CD4-positive, alpha-beta memory T cell (primary cell): ENCODE results near the gene OTUB2. TPM values are rescaled to one million over a fixed set of nuclear protein-coding genes. Genes with fewer than 3 reads are reported as not detected.
A peak's percentile ranks its signal among the peaks of the same experiment; 100 is the strongest.

Experiments used
- CTCF ChIA-PET: fragments of 350-600 bp; sonication (Branson Sonifier 250); formaldehyde crosslinking; loops from one replicate; lab custom pipeline; 2021; ENCODE audit warnings: inconsistent platforms; ENCODE audit not compliant: partially characterized antibody; lab: Charles Lee
- POLR2A ChIA-PET: fragments of 350-600 bp; sonication (Branson Sonifier 250); formaldehyde crosslinking; loops from one replicate; lab custom pipeline; 2021; ENCODE audit not compliant: partially characterized antibody; lab: Charles Lee
- DNase-seq, 5 donors: peaks; one replicate each; pipeline versions ENCODE4 v3.0.0 to v3.0.0-alpha.2; 2020 to 2022; ENCODE audit warnings: mixed read lengths in 1 of 5
- H3K27ac ChIP-seq: one replicate; pipeline ENCODE4 v1.7.0; 2013; ENCODE audit warnings: low read depth, low read length
- H3K27me3 ChIP-seq: 2 replicates; pipeline ENCODE4 v1.7.0; 2013; ENCODE audit warnings: mild to moderate bottlenecking, low read length, moderate library complexity; ENCODE audit not compliant: insufficient read depth
- H3K36me3 ChIP-seq: 2 replicates; pipeline ENCODE4 v1.7.0; 2013; ENCODE audit warnings: mild to moderate bottlenecking, low read length, moderate library complexity; ENCODE audit not compliant: insufficient read depth
- H3K4me1 ChIP-seq: 2 replicates; pipeline ENCODE4 v1.7.0; 2013; ENCODE audit warnings: mild to moderate bottlenecking, low read length, moderate library complexity; ENCODE audit not compliant: insufficient read depth
- H3K4me3 ChIP-seq, 2 donors: one replicate each; pipeline ENCODE4 v1.7.0; 2013; ENCODE audit warnings: low read length in 2 of 2, mild to moderate bottlenecking in 1 of 2
- H3K9me3 ChIP-seq, 2 donors: one replicate each; pipeline ENCODE4 v1.7.0; 2013; ENCODE audit warnings: low read length in 2 of 2, control low read depth in 1 of 2; ENCODE audit not compliant: control insufficient read depth in 1 of 2
- H3K27ac Mint-ChIP-seq, 7 donors: one replicate each; pipeline ENCODE4 v1.8.0; 2020 to 2021; ENCODE audit warnings: mixed read lengths in 7 of 7, mild to moderate bottlenecking in 6 of 7, inconsistent platforms in 3 of 7, moderate library complexity in 3 of 7
- H3K27me3 Mint-ChIP-seq, 2 donors: one replicate each; pipeline ENCODE4 v1.8.0; 2020 to 2021; ENCODE audit warnings: mixed read lengths in 2 of 2
- H3K36me3 Mint-ChIP-seq, 2 donors: one replicate each; pipeline ENCODE4 v1.8.0; 2020 to 2021; ENCODE audit warnings: mixed read lengths in 2 of 2, inconsistent platforms in 1 of 2, mild to moderate bottlenecking in 1 of 2
- H3K4me1 Mint-ChIP-seq, 4 donors: one replicate each; pipeline ENCODE4 v1.8.0; 2020 to 2021; ENCODE audit warnings: mixed read lengths in 4 of 4, mild to moderate bottlenecking in 1 of 4
- H3K4me3 Mint-ChIP-seq, 8 donors: one replicate each; pipeline ENCODE4 v1.8.0; 2020 to 2021; ENCODE audit warnings: mixed read lengths in 8 of 8, mild to moderate bottlenecking in 7 of 8, moderate library complexity in 6 of 8, inconsistent platforms in 3 of 8
- H3K9me3 Mint-ChIP-seq, 8 donors: one replicate each; pipeline ENCODE4 v1.8.0; 2020 to 2021; ENCODE audit warnings: mixed read lengths in 8 of 8, mild to moderate bottlenecking in 5 of 8, inconsistent platforms in 3 of 8, moderate library complexity in 1 of 8
- intact Hi-C: fragments of 100-400 bp; cut with micrococcal nuclease; formaldehyde crosslinking; loops from one replicate; pipeline ENCODE4 v1.15.1; 2023
- polyA plus RNA-seq, 2 donors: library from polyadenylated mRNA; unstranded; fragments of 300-500 nt; fragmentation: Illumina TruSeq; gene quantifications; one replicate each; pipeline ENCODE4 v1.2.3, GENCODE V29; 2021
- total RNA-seq, 2 experiments: library from RNA; stranded (reverse); gene quantifications; one replicate each; pipeline ENCODE4 v1.2.3, GENCODE V29; 2021

The OTUB2 gene
- total and polyA plus RNA-seq, 4 experiments from 2014 or later, result 0.19 to 1.1 (median 0.54) TPM

DNA sequence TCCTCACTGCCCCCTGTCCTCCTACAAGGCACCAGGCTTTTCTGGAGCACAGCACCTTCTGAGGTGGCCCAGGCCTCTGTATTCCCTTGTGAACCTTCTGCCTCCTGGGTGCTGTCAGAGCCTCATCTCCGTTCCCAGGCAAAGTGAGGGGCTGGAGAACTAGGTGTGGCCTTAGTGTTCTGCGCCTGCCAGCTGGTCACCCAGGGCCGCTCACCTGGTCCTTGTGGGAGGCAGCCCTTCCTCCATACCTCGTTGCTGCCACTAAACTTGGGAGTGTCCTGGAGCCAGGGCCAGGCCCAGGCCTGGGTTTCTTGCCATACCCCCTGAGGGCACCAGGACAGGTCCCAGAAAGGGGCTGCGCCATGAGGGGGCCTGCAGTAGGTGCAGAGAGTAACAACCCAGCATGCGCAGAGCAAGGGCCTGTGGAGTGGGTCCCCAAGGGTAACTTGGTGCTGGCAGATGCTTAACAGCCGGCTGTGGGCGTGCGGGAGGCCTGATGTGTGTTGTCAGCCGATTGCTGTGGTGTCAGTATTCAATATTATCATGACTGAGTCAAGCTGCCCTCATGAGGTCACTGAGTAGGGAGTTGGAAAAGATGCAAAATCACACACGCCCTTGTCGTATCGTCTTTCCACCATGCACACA, 17.1 kb downstream of the OTUB2 start:
- no peak for DNase-seq
- no peak overlapping the region for H3K4me3 ChIP-seq
- Mint-ChIP-seq H3K9me3 (peaks cover 0 to 4% (median 0%) of the 10 kb centered on the region in 8 donors), H3K27ac (peak overlapping the region in 6 of 7 donors; percentile 31 to 81 (median 46)), H3K4me1 (peaks cover 0 to 5% (median under 1%) of the 10 kb centered on the region in 4 donors), H3K27me3 (no peaks in the 10 kb centered on the region), H3K4me3 (no peak overlapping the region), H3K36me3 (peaks cover 22 to 35% of the 10 kb centered on the region in 2 donors)
- CTCF ChIA-PET, result interaction anchor here (1.5 to 3.7 kb wide), 2 partner anchors 8 to 137 kb away, joined by 4 to 21 read pairs; no protein-coding TSS in a partner anchor
- intact Hi-C loops, result no loop called here
- H3K9me3 ChIP-seq, result no peaks in the 10 kb centered on the region
- H3K27me3 ChIP-seq, result no peaks in the 10 kb centered on the region
- POLR2A ChIA-PET, result no interaction called here
- H3K36me3 ChIP-seq, result peaks cover 44% of the 10 kb centered on the region
- no peaks in the 10 kb centered on the region for H3K4me1 ChIP-seq
- no peak overlapping the region for H3K27ac ChIP-seq

DNA sequence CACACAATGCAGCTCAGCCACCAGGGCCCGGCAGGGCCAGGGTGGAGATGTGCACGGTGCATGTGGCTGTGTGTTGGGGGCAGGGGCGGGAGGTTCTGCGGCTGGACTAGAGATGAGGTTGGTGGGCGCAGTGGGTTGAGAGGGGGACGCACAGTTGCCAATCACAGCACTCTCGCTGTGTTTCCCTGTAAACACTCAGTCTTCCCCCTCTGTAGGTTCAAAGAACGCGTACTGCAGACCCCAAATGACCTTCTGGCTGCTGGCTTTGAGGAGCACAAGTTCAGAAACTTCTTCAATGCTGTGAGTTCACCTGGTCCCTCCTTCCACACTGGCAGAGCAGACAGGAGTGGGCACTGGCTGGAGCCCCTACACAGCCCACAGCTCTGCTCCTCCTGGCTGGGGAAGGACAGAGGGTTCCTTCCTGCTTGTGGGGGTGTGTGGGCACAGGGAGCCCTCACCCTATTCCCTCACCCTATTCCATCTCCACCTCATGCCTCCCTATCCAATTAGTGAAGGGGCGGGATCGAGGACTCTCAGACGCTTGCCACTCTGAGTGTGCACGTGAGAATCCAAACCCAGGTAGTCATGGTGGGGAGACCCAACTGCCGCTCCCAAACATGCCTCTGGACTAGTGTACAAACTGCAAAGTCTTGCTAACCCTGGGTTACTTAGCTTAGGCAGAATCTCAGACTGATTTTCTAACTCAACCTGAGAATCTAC, 17.8 kb downstream of the OTUB2 start:
- H3K27me3 ChIP-seq, result no peaks in the 10 kb centered on the region
- Mint-ChIP-seq H3K36me3 (peaks cover 23 to 41% of the 10 kb centered on the region in 2 donors), H3K4me1 (peaks cover 0 to 5% (median under 1%) of the 10 kb centered on the region in 4 donors), H3K27me3 (no peaks in the 10 kb centered on the region), H3K9me3 (peaks cover 0 to 4% (median 0%) of the 10 kb centered on the region in 8 donors), H3K27ac (peak overlapping the region in 6 of 7 donors; percentile 17 to 72 (median 46)), H3K4me3 (no peak overlapping the region)
- no peak overlapping the region for H3K27ac ChIP-seq
- no peaks in the 10 kb centered on the region for H3K9me3 ChIP-seq
- H3K36me3 ChIP-seq, result peaks cover 51% of the 10 kb centered on the region
- DNase-seq, result no peak
- ChIA-PET CTCF (interaction anchor here (1.0 to 3.7 kb wide), 3 partner anchors 8 to 89 kb away, joined by 3 to 21 read pairs (median 8); no protein-coding TSS in a partner anchor), POLR2A (no interaction called here)
- no peaks in the 10 kb centered on the region for H3K4me1 ChIP-seq
- H3K4me3 ChIP-seq, result no peak overlapping the region
- intact Hi-C loops, result no loop called here

DNA sequence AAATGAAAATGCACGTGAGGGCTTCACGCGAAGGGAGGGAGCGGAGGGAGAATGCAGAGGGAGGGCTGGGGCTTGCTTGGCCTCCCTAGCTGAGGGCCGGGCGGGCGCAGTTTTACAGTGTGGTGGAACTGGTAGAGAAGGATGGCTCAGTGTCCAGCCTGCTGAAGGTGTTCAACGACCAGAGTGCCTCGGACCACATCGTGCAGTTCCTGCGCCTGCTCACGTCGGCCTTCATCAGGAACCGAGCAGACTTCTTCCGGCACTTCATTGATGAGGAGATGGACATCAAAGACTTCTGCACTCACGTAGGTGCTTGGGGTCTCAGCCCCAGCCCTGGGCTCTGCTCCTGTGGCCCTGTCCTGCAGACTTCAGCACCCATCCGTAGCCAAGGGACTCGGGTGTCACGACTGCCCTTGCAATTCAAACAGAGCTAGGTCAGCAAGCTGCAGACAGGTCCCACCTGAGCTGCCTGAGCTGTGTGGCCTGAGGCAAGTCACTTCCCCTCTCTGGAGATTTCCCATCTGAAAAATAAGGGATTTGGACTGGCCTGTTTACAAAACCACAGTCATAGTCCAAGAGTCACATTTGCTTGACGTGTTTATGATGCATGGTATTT, 18.4 kb downstream of the OTUB2 start:
- no peaks in the 10 kb centered on the region for H3K27me3 ChIP-seq
- no peak overlapping the region for H3K27ac ChIP-seq
- DNase-seq, result no peak
- Mint-ChIP-seq H3K4me3 (no peak overlapping the region), H3K27ac (peak overlapping the region in 3 of 7 donors; percentile 25 to 45 (median 29)), H3K27me3 (no peaks in the 10 kb centered on the region), H3K9me3 (peaks cover 0 to 4% (median 0%) of the 10 kb centered on the region in 8 donors), H3K4me1 (peaks cover 0 to 5% (median 0%) of the 10 kb centered on the region in 4 donors), H3K36me3 (peaks cover 23 to 47% of the 10 kb centered on the region in 2 donors)
- ChIA-PET CTCF (interaction anchor here (0.9 to 3.7 kb wide), 4 partner anchors 9 to 136 kb away, joined by 3 to 21 read pairs (median 6); no protein-coding TSS in a partner anchor), POLR2A (interaction anchor here (1.1 to 1.4 kb wide), 2 partner anchors 13 to 37 kb away, joined by 3 to 4 read pairs; partner anchors contain the start of genes DDX24 and IFI27L1)
- peaks cover 57% of the 10 kb centered on the region for H3K36me3 ChIP-seq
- no peaks in the 10 kb centered on the region for H3K9me3 ChIP-seq
- H3K4me3 ChIP-seq, result no peak overlapping the region
- no peaks in the 10 kb centered on the region for H3K4me1 ChIP-seq
- intact Hi-C loops, result no loop called here

DNA sequence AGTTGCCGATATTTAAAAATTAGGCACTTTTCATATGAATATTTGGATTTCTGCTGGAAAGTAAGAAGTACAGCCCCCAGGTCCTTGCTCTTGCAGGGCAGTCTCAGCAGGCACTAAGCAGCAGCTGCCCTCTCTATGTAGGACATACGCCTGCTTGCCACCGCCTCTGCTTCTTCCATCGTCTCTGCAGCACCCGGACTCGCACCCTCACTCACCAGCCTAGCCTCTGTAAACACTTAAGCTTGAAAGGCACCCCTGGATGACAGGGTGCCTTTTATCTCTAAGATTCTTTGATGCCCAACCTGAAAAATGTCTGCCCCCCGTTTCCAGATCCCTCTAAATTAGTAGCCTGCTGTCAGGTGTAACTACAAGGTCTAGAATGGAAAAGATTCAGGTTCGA, 19.0 kb downstream of the OTUB2 start:
- Histone ChIP-seq H3K36me3 (peaks cover 62% of the 10 kb centered on the region), H3K4me1 (no peaks in the 10 kb centered on the region), H3K27me3 (no peaks in the 10 kb centered on the region), H3K4me3 (no peak overlapping the region), H3K27ac (no peak overlapping the region), H3K9me3 (no peaks in the 10 kb centered on the region)
- H3K4me1 Mint-ChIP-seq, result peaks cover 0 to 5% (median 0%) of the 10 kb centered on the region in 4 donors
- H3K36me3 Mint-ChIP-seq, result peaks cover 27 to 52% of the 10 kb centered on the region in 2 donors
- CTCF ChIA-PET, result interaction anchor here (0.9 to 3.7 kb wide), 4 partner anchors 9 to 135 kb away, joined by 3 to 21 read pairs (median 6); no protein-coding TSS in a partner anchor
- peaks cover 0 to 4% (median 0%) of the 10 kb centered on the region in 8 donors for H3K9me3 Mint-ChIP-seq
- intact Hi-C loops, result no loop called here
- POLR2A ChIA-PET, result interaction anchor here (1.1 to 1.4 kb wide), 2 partner anchors 12 to 36 kb away, joined by 3 to 4 read pairs; partner anchors contain the start of genes DDX24 and IFI27L1
- peak overlapping the region in 4 of 7 donors; percentile 11 to 48 (median 32) for H3K27ac Mint-ChIP-seq
- H3K4me3 Mint-ChIP-seq, result no peak overlapping the region
- no peaks in the 10 kb centered on the region for H3K27me3 Mint-ChIP-seq
- DNase-seq, result no peak

DNA sequence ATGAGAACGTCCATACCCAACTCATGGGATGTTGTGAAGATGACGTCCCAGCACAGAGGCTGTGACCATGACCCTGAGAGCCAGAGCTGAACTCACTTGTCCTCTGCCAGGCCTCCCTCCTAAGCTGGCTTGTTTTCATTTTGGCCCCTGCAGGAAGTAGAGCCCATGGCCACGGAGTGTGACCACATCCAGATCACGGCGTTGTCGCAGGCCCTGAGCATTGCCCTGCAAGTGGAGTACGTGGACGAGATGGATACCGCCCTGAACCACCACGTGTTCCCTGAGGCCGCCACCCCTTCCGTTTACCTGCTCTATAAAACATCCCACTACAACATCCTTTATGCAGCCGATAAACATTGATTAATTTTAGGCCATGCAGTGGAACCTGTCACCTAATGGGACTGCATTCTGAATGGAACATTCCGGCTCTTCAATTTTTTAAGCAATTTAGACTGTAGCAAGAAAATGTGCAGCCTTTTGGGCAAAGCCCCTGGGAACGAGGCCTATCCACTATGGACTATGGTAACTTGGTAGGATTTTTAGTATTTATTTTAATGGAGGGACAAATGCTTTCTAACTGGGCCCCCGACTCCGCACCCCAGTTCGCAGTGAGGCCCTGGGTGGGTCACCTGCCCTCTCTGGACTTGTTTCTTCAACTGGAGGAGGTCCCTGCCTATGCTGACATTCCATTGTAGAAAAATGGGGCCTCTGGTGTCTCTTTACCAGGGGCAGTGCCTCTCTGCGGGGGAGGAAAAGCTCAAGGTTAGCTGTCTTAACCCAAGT, 19.6 kb downstream of the OTUB2 start:
- no peaks in the 10 kb centered on the region for H3K27me3 ChIP-seq
- no peak overlapping the region for H3K27ac ChIP-seq
- no peak for DNase-seq
- H3K9me3 ChIP-seq, result no peaks in the 10 kb centered on the region
- H3K36me3 ChIP-seq, result peaks cover 69% of the 10 kb centered on the region
- POLR2A ChIA-PET, result interaction anchor here (1.1 to 1.4 kb wide), 2 partner anchors 12 to 36 kb away, joined by 3 to 4 read pairs; partner anchors contain the start of genes DDX24 and IFI27L1
- Mint-ChIP-seq H3K36me3 (peaks cover 33 to 59% of the 10 kb centered on the region in 2 donors), H3K27me3 (no peaks in the 10 kb centered on the region), H3K9me3 (peaks cover 0 to 6% (median 0%) of the 10 kb centered on the region in 8 donors), H3K4me1 (peaks cover 0 to 5% (median under 1%) of the 10 kb centered on the region in 4 donors), H3K27ac (peak overlapping the region in 4 of 7 donors; percentile 11 to 72 (median 42)), H3K4me3 (peak overlapping the region in 1 of 8 donors; percentile 7)
- intact Hi-C loops, result no loop called here
- CTCF ChIA-PET, result interaction anchor here (0.9 to 3.7 kb wide), 3 partner anchors 10 to 135 kb away, joined by 3 to 21 read pairs (median 8); no protein-coding TSS in a partner anchor
- no peak overlapping the region for H3K4me3 ChIP-seq
- H3K4me1 ChIP-seq, result no peaks in the 10 kb centered on the region

DNA sequence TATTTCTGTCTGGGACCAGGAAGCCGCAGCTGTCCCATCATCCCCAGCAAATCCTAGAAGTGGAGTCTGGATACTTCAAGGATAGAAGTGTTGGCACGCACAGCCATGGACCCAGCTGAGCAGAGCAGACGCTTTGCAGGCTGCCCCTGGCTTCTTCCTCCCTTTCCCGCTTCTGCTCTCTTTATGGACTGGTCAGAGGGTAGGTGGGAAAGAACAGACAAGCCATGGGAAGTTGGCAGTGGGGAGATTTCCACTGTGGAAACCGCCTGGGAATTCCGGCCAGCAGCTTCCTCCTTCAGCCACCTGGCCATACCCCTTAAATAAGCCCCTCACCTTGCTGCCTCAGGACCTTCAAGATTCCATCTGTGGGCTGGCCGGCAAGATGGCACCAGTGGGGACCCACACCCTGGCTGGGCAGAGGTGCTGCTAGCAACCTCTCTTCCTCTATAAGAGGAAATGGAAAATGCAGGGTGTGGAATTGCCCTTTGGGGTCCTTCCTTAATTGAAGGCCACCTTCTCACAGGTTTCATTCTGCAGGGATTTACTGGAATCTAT, 20.6 kb downstream of the OTUB2 start:
- POLR2A ChIA-PET, result interaction anchor here (0.6 kb wide), 1 partner anchor 32 kb away, joined by 3 read pairs; no protein-coding TSS in a partner anchor
- no peak for DNase-seq
- H3K27ac Mint-ChIP-seq, result peak overlapping the region in 2 of 7 donors; percentile 51 to 72

More for the DNA sequence above, 20.6 kb downstream of the OTUB2 start:
- Mint-ChIP-seq H3K36me3 (peaks cover 43 to 69% of the 10 kb centered on the region in 2 donors), H3K4me1 (peaks cover 0 to 5% (median 2%) of the 10 kb centered on the region in 4 donors), H3K9me3 (peaks cover 0 to 8% (median 0%) of the 10 kb centered on the region in 8 donors), H3K4me3 (no peak overlapping the region), H3K27me3 (no peaks in the 10 kb centered on the region)
- no peak overlapping the region for H3K27ac ChIP-seq
- H3K36me3 ChIP-seq, result peaks cover 79% of the 10 kb centered on the region
- CTCF ChIA-PET, result interaction anchor here (1.4 to 3.7 kb wide), 2 partner anchors 11 to 90 kb away, joined by 3 to 21 read pairs; no protein-coding TSS in a partner anchor
- H3K4me3 ChIP-seq, result no peak overlapping the region
- H3K4me1 ChIP-seq, result no peaks in the 10 kb centered on the region
- no peaks in the 10 kb centered on the region for H3K27me3 ChIP-seq
- no peaks in the 10 kb centered on the region for H3K9me3 ChIP-seq
- intact Hi-C loops, result no loop called here
